ENCODE data around the gene CLDN15.

- no peak for TF ChIP-seq CTCF (IDR thresholded peaks at IDR 0.05)
- TF ChIP-seq POLR2AphosphoS5 (IDR thresholded peaks at IDR 0.05): no peak
Observed at GRCh38 chr7:101277155-101277554, 39.6 kb upstream of the CLDN15 start.
